Epithelial cell of esophagus (primary cell): ENCODE data around the gene APBA2.

Experiments
- DNase-seq: peaks from one replicate; pipeline ENCODE4 v3.0.0; 2010; ENCODE audit warnings: low read depth
- H3K4me3 ChIP-seq: 2 replicates; pipeline ENCODE4 v1.5.1; 2011; ENCODE audit warnings: mild to moderate bottlenecking, low read length, control low read depth
- CTCF ChIP-seq: IDR thresholded peaks from 2 replicates; pipeline ENCODE4 v1.5.1; 2011; ENCODE audit warnings: low read depth, mild to moderate bottlenecking, low read length, control low read depth, inconsistent platforms; ENCODE audit not compliant: insufficient read depth; ENCODE audit errors: missing control alignments

APBA2 gene

DNA sequence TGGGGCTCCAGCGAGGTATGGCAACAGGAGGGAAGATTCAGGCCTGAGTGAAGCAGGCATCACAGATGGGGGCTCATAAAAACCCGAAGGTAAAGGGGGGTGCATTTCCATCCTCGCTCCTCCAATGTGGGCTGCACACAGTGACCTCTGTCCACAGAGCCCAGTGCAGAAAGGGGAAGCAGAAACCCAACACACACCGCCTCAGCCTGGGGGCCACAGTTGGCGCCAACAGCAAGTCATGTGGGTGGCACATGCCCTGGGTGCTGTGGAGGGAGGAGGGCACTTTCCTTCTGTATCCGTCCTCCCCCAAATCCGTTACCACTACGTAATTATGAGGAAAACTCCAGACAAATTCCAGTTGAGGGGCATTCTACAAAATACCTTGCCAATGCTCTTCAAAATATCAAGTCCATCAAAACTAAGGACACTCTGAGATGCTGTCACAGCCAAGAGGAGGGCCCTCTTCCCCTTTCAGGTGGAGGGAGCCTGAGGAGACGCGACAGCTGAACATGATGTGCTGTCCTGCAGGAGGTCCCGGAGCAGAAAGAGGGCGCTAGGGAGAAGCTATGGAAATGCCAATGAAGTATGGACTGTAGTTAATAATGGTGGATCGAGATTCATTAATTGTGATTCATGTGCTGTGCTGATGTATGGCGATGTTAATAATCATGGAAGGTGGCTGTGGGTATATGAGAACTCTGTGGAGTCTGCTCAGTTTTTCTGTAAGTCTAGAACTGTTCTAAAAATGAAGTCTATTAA is 16.4 kb downstream of the APBA2 start:
- H3K4me3 ChIP-seq: no peak overlapping the region
- DNase-seq: no peak
- no peak for TF ChIP-seq CTCF

GRCh38 chr15:28902856-28903255 is 17.1 kb downstream of the APBA2 start:
- no peak for DNase-seq
- H3K4me3 ChIP-seq: no peak overlapping the region
- TF ChIP-seq CTCF: no peak

- no peak for DNase-seq
- no peak overlapping the region for H3K4me3 ChIP-seq
- TF ChIP-seq CTCF: no peak
These were observed 17.8 kb downstream of the APBA2 start for GRCh38 chr15:28903555-28903954.

- DNase-seq: no peak
- no peak for TF ChIP-seq CTCF
- H3K4me3 ChIP-seq: no peak overlapping the region
These were observed 18.2 kb downstream of the APBA2 start for GRCh38 chr15:28904003-28904402.

DNA sequence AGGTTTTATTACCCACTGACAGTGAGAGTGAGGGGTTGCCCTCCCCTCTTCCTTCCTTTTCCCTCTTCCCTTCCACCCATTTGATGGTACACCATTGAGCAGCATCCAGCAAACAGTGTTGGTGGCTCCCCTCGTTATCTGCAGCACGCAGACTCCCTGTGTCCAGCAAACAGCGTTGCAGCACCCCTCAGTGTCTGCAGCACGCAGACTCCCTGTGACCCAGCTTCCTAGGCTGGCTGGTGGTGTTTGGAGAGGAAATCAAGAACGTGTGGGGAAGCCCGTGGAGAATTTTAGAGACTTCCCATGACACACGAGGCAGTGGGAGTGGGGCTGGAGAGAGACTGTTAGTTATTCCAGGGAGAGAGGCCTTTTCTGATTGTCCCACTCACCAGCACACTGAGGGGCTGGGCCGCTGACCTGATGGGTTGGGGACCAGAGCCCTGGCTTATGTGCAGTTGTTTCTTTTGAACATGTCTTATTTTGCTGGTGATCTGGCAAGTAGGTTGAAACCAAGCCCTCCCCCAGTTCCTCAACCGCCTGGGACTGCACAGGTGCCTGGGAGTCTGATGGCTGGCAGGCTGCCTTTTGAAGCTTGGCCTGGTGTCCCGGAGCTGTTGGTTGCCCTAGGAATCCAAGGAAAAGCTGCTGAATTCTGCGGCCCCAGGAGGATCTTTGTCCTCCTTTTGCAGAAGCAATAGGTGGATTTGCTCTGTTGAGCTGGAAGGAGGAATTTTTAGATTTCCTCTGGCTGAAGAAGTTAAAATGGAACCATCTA is 19.0 kb downstream of the APBA2 start:
- TF ChIP-seq CTCF: no peak
- no peak overlapping the region for H3K4me3 ChIP-seq

GRCh38 chr15:28907338-28907960 is 21.7 kb downstream of the APBA2 start:
- TF ChIP-seq CTCF: no peak
- DNase-seq: no peak
- H3K4me3 ChIP-seq: no peak overlapping the region

More for the DNA sequence above, 19.0 kb downstream of the APBA2 start:
- DNase-seq: no peak
